DMS53 (cell line): ENCODE data around the gene CYP46A1.
A peak's percentile ranks its signal among the peaks of the same experiment; 100 is the strongest.
"Not testable (repeated sequence)": the region's sequence is repeated elsewhere in the genome, so short reads cannot be mapped to it uniquely, and the experiment has no call there.

Source experiments
- DNase-seq: peaks from one replicate; lab custom pipeline; 2025; lab: John Stamatoyannopoulos, UW

CYP46A1 gene

GRCh38 chr14:99683619-99684409 lies at the start of gene CYP46A1:
Gene CYP46A1 (plus strand): TSS chr14:99684298. CDS start chr14:99684418, 120 bp downstream.
- DNase-seq = peak; percentile 98

- no peak for DNase-seq
Observed at GRCh38 chr14:99634443-99634842, 49.7 kb upstream of the CYP46A1 start.

DNA sequence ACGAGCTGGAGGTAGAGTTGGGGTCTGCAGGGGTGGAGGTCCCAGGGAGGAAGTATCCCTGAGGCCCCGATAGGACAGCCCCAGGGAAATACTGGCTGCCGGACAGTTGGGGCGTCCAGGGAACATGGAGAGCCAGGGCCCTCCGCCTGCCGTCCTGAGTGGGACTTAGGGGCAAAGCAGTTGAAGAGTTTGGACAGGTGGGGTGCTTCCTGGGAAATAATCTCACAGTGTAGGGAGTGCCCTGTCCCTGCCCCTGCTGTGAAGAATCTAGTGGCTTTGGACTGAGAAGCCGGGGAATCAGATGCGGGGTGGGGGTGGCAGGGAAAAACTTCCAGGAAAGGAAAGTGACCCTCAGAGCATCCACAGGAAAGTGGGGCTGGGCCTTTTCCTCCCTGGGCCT lies 49.0 kb upstream of the CYP46A1 start:
- no peak for DNase-seq

- DNase-seq = no peak
Observed at GRCh38 chr14:99636487-99636886, 47.6 kb upstream of the CYP46A1 start.

DNA sequence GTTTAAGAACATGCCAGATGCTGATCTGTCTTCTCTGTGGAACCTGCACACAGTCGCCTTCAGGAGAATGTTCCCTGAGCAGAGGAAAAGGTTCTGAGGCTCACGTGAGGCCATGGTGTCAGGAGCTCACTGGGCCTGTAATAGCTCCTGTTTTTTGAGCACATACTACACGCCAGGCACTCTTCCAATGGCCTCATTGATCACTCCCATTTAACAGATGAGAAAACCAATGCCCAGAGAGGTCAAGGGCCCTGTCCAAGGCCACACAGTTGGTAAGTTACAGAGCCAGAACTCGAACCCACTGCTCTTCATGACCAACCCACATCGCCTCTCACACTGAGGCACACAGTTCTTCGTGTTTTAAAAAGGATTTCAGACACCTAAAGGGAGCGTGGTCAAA lies 46.5 kb upstream of the CYP46A1 start:
- DNase-seq = no peak

- DNase-seq = not testable (repeated sequence)
Observed at GRCh38 chr14:99642771-99643170, 41.3 kb upstream of the CYP46A1 start.

DNA sequence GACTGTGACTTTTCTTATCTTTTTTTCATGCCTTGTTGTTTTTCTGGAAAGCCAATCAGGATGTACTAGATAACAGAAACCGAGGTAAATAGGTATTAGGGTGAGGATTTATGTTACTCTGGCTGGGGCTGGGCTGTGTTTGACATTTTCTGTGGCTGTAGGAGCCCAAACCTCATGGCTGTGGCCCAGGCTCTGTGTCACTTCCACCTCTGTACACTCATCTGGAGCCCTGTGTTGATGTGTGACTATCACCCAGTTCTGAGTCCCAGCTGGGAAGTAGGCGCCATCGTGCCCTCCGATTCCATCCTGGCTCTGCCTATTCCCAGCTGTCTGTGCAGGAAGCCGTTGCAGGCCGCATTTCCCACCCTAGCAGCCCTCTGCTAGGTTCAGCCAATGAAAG lies 40.8 kb upstream of the CYP46A1 start:
- DNase-seq = no peak

- no peak for DNase-seq
Observed at GRCh38 chr14:99644035-99644587, 40.0 kb upstream of the CYP46A1 start.

- DNase-seq = peak; percentile 51
Observed at GRCh38 chr14:99644723-99645544, 39.2 kb upstream of the CYP46A1 start, which contains the start of gene HHIPL1. Gene HHIPL1 (plus strand): TSS chr14:99645129. CDS start chr14:99645208, 79 bp downstream.

DNA sequence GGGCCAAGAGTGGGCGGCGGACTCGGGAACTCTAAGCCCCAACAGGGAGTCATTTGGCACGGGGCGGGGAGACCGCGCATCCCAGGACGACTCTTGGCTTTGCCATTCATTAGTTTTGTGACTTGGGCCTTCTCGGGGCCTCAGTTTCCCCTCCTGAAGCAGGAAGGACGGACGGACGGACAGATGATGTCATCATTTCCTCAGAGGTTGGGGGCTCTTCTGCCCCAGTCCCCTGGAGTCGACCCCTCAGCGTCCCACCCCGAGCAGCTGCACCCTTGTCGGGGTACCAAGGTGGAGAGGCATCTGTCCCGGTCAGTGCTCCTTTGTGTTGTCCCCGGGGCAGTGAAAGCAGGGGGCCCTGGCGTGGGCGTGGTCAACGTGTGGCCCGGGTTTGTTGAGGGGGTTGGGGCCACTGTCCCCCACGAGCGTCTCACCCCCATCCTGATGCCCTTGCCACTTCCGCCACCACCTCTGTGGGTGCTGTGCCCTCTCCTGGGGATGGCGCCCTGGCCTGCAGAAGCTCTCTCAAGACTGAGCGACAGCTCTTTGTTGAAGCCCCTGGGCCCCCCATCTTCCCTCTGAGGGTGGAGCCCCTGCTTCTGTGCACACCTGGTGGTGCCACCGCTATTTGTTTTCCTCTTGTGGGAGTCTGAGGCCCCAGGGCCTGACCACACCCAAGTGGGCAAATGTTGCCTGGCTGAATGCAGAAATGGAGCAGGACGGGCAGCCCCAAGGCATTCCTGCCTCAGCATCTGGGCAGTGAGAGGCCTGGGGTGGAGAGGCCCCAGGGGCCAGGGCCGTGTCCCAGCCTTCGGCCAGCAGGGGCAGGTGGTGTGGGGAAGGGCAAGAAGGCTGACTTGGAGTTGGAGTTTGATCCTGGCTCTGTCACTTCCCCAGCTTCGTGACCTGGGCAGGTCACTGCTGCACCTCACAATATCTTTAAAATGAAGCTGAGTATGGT lies 38.3 kb upstream of the CYP46A1 start:
- no peak for DNase-seq

- DNase-seq = no peak
Observed at GRCh38 chr14:99647411-99647810, 36.7 kb upstream of the CYP46A1 start.

DNA sequence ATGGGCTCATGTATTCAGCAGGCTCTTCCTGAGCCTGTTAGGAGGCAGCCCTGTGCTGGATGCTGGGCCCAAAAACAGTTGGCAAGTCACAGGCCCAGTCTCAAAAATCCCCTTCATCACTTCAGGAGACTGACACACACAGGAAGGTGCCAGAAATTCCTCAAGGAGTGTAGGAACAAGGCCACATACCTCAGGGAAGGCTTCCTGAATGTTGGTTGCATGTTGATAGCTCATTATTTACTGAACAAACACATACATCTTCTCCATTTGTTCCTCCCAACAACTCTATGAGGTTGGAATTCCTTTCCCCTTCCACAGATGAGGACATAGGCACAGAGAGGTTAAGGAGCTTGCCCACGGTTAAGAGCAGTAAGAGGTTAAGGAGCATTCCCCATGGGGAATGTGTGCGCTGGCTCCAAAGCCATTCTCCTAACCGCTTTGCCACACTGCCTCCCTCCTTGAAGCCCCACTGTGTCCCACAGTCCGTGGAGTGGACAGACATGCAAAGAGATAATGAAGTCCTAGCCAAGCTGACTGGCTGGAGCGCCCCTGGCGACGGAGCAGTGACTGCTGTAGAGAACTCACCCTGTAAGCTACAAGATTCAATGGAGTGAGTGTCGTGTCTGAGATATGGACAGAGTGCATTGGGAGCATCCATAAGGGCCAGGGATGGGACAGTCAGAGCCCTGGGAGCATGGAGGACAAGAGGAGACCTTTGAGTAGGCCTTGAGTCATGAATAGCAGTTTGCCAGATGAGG lies 35.9 kb upstream of the CYP46A1 start:
- no peak for DNase-seq

- DNase-seq = no peak
Observed at GRCh38 chr14:99649219-99649618, 34.9 kb upstream of the CYP46A1 start.

- no peak for DNase-seq
Observed at GRCh38 chr14:99649643-99650042, 34.5 kb upstream of the CYP46A1 start.

DNA sequence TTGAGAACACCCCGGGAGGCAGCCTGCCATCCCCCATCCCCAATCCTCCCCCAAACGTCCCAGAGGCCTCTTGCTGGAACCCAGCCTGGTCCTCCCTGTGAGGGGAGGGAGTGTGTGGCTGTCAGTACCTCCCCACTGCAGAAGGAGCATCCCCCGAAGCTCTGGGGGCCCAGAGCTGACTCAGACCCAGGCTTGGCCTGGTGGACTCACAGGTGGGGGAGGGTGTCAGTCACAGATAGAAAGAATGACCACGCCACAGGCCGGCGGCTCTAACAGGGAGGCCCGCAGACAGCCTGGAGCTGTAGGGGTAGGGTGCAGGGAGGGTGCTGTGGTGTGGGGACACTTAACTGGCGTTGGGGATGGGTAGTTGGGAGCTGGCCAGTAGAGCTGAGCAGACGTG lies 33.9 kb upstream of the CYP46A1 start:
- DNase-seq = no peak

DNA sequence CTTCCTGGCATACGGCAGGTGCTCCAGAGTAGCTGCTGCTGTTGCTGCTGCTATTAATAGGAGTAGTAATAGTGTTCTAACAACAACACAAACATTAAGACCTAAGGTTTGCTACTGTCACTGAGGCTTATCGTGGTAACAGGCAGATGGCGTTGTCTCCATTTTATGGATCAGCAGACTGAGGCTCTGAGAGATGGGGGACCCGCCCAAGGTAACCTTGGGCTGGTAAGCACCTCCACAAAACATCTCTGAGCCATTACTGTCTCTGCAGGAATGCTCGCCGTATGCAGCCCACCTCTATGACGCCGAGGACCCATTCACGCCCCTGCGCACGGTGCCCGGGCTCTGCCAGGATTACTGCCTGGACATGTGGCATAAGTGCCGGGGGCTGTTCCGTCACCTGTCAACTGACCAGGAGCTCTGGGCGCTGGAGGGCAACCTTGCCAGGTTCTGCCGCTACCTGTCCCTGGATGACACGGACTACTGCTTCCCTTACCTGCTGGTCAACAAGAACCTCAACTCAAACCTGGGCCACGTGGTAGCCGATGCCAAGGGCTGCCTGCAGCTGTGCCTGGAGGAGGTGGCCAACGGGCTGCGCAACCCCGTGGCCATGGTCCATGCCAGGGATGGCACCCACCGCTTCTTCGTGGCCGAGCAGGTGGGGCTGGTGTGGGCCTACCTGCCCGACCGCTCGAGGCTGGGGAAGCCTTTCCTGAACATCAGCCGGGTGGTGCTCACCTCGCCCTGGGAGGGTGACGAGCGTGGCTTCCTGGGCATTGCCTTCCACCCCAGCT lies 31.9 kb upstream of the CYP46A1 start:
- no peak for DNase-seq

- peak; percentile 6 for DNase-seq
Observed at GRCh38 chr14:99654235-99654985, 29.7 kb upstream of the CYP46A1 start.

DNA sequence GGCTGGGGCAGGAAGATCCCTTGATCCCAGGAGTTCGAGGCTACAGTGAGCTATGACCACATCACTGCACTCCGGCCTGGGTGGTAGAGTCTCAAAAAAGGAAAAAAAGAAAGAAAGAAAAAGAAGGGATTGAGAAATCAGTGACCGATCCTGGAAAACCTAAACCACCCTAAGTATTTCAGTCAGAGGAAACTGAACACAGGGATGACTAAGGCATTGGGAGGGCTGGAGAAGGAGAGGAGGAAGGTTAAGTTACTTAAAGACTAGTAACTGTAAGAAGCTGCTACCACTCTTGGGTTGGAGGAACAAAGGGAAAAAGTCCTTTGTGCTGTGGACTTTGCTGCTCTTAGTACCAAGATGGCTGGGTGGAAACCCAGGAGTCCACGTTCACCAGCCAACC lies 28.6 kb upstream of the CYP46A1 start:
- no peak for DNase-seq

GRCh38 chr14:99656171-99656570 lies 27.9 kb upstream of the CYP46A1 start:
- no peak for DNase-seq
